ENCODE data around the gene UVRAG. TPM values are rescaled to one million over a fixed set of nuclear protein-coding genes. Genes with fewer than 3 reads are reported as not detected.

UVRAG gene
- polyA plus RNA-seq, 1 donor (not counting 4 experiments of a cell fraction or from before 2014, with no cell fraction given), result 11.9 TPM

DNA sequence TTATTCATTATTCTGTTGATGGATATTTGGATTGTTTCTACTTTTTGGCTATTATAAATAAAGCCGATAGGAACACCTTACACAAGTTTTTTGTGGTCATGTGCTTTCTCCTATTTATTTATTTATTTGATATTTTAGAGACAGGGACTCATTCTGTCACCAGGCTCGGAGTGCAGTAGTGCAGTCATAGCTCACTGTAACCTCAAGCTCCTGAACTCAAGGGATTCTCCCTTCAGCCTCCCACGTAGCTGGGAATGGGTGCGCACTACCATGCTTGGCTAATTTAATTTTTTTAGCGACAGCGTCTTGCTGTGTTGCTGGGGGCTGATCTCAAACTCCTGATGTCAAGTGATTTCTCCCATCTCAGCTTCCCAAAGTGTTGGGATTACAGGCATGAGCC, 135.1 kb downstream of the UVRAG start:
- Histone ChIP-seq H2AFZ (ENCODE audit: control insufficient read depth, low read length) (no peak overlapping the region), H3K36me3 (ENCODE audit: control insufficient read depth in 2 of 2, extremely low read depth in 1 of 2, insufficient read depth in 2 of 2, low read length in 2 of 2) (no peaks in the 10 kb centered on the region), H3K79me2 (ENCODE audit: control insufficient read depth, insufficient read depth, low read length) (no peaks in the 10 kb centered on the region), H3K4me3 (ENCODE audit: control insufficient read depth in 2 of 3, extremely low read depth in 1 of 3, insufficient read depth in 2 of 3, low read depth in 1 of 3, low read length in 3 of 3) (no peak overlapping the region), H4K20me1 (ENCODE audit: control insufficient read depth, extremely low read depth, insufficient read depth, low read length) (no peaks in the 10 kb centered on the region), H3K27ac (ENCODE audit: control insufficient read depth, insufficient read depth, low read length) (no peak overlapping the region), H3K4me1 (ENCODE audit: control insufficient read depth, extremely low read depth, insufficient read depth, low read length) (peaks cover 9% of the 10 kb centered on the region), H3K9me3 (ENCODE audit: control insufficient read depth, low read depth, low read length) (no peaks in the 10 kb centered on the region), H3K4me2 (ENCODE audit: control insufficient read depth, extremely low read depth, insufficient read depth, low read depth, low read length) (no peak overlapping the region), H3K9me1 (ENCODE audit: control insufficient read depth, extremely low read depth, insufficient read depth, low read length) (no peaks in the 10 kb centered on the region), H3K27me3 (ENCODE audit: control insufficient read depth, extremely low read depth, insufficient read depth, low read length) (no peaks in the 10 kb centered on the region), H3K9ac (ENCODE audit: control insufficient read depth, extremely low read depth, insufficient read depth, low read length) (no peak overlapping the region)
- FAIRE-seq (no peak), DNase-seq (ENCODE audit: low read depth, low spot score) (no peak)
- dilution Hi-C loops (cut with MboI; ENCODE audit: extremely low pct_ligation_motif_present, low sequenced_read_pairs), result no loop called here
- TF ChIP-seq, protein P1, sequence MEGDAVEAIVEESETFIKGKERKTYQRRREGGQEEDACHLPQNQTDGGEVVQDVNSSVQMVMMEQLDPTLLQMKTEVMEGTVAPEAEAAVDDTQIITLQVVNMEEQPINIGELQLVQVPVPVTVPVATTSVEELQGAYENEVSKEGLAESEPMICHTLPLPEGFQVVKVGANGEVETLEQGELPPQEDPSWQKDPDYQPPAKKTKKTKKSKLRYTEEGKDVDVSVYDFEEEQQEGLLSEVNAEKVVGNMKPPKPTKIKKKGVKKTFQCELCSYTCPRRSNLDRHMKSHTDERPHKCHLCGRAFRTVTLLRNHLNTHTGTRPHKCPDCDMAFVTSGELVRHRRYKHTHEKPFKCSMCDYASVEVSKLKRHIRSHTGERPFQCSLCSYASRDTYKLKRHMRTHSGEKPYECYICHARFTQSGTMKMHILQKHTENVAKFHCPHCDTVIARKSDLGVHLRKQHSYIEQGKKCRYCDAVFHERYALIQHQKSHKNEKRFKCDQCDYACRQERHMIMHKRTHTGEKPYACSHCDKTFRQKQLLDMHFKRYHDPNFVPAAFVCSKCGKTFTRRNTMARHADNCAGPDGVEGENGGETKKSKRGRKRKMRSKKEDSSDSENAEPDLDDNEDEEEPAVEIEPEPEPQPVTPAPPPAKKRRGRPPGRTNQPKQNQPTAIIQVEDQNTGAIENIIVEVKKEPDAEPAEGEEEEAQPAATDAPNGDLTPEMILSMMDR (optimal IDR thresholded peaks at IDR 0.05 in 1 of 3, IDR thresholded peaks at IDR 0.05 in 1 of 3, conservative IDR thresholded peaks at IDR 0.05 in 1 of 3; ENCODE audit: extremely low read depth in 1 of 3, insufficient read depth in 2 of 3, low read length in 3 of 3), result no peak
- no peak for TF ChIP-seq EZH2 (IDR thresholded peaks at IDR 0.05; ENCODE audit: low read length)

DNA sequence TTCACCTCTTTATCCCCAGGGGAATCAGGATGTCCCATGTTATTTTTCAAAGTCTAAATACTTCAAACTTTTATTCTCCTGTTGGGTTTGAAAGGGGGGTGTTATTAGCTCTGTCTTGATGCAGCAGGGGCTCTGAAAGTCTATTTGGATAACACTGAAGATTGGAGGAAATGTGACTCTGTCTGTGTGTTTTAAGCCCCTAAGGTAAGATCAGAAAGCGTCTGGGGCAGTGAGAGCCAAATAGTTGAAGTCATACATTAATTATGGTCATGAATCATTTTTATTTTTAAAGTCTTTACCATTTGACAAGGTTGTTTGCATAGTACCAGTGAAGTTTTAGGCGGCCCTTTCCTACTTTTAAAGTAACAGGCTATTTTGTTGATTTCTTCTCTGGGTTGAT, 139.0 kb downstream of the UVRAG start:
- no peaks in the 10 kb centered on the region for H4K20me1 ChIP-seq (ENCODE audit: control insufficient read depth, extremely low read depth, insufficient read depth, low read length)
- no peak overlapping the region for H2AFZ ChIP-seq (ENCODE audit: control insufficient read depth, low read length)
- no peak for TF ChIP-seq EZH2 (IDR thresholded peaks at IDR 0.05; ENCODE audit: low read length)
- TF ChIP-seq, protein P1 (optimal IDR thresholded peaks at IDR 0.05 in 1 of 3, IDR thresholded peaks at IDR 0.05 in 1 of 3, conservative IDR thresholded peaks at IDR 0.05 in 1 of 3; ENCODE audit: extremely low read depth in 1 of 3, insufficient read depth in 2 of 3, low read length in 3 of 3), result no peak
- no peaks in the 10 kb centered on the region for H3K9me3 ChIP-seq (ENCODE audit: control insufficient read depth, low read depth, low read length)
- no peaks in the 10 kb centered on the region for H3K79me2 ChIP-seq (ENCODE audit: control insufficient read depth, insufficient read depth, low read length)
- H3K27ac ChIP-seq (ENCODE audit: control insufficient read depth, insufficient read depth, low read length), result no peak overlapping the region
- H3K9me1 ChIP-seq (ENCODE audit: control insufficient read depth, extremely low read depth, insufficient read depth, low read length), result no peaks in the 10 kb centered on the region
- no peak overlapping the region for H3K4me2 ChIP-seq (ENCODE audit: control insufficient read depth, extremely low read depth, insufficient read depth, low read depth, low read length)
- FAIRE-seq (no peak), DNase-seq (ENCODE audit: low read depth, low spot score) (no peak)
- peaks cover 3% of the 10 kb centered on the region for H3K4me1 ChIP-seq (ENCODE audit: control insufficient read depth, extremely low read depth, insufficient read depth, low read length)
- dilution Hi-C loops (cut with MboI; ENCODE audit: extremely low pct_ligation_motif_present, low sequenced_read_pairs), result no loop called here
- H3K4me3 ChIP-seq (ENCODE audit: control insufficient read depth in 2 of 3, extremely low read depth in 1 of 3, insufficient read depth in 2 of 3, low read depth in 1 of 3, low read length in 3 of 3), result no peak overlapping the region
- no peaks in the 10 kb centered on the region for H3K27me3 ChIP-seq (ENCODE audit: control insufficient read depth, extremely low read depth, insufficient read depth, low read length)
- no peaks in the 10 kb centered on the region for H3K36me3 ChIP-seq (ENCODE audit: control insufficient read depth in 2 of 2, extremely low read depth in 1 of 2, insufficient read depth in 2 of 2, low read length in 2 of 2)
- no peak overlapping the region for H3K9ac ChIP-seq (ENCODE audit: control insufficient read depth, extremely low read depth, insufficient read depth, low read length)
